H9 (cell line): Measurements from ENCODE around the gene TOX4. TPM values are rescaled to one million over a fixed set of nuclear protein-coding genes. Genes with fewer than 3 reads are reported as not detected.

Experiments used
- DNase-seq: peaks from one replicate; pipeline ENCODE4 v3.0.0-alpha.2; 2017
- H2AFZ ChIP-seq: one replicate; pipeline ENCODE4 v1.6.1; 2013; ENCODE audit warnings: mild to moderate bottlenecking, low read length, control low read depth, moderate library complexity
- H2AK5ac ChIP-seq: 2 replicates; pipeline ENCODE4 v1.6.1; 2013; ENCODE audit warnings: low read length, control low read depth, mixed read lengths; ENCODE audit not compliant: insufficient read length
- H2BK120ac ChIP-seq: one replicate; pipeline ENCODE4 v1.6.1; 2013; ENCODE audit warnings: low read depth, mild to moderate bottlenecking, low read length, control low read depth, inconsistent platforms; ENCODE audit not compliant: poor library complexity, severe bottlenecking
- H2BK12ac ChIP-seq: 2 replicates; pipeline ENCODE4 v1.6.1; 2013; ENCODE audit warnings: low read length, control low read depth, mixed read lengths, low read depth; ENCODE audit not compliant: insufficient read length
- H2BK15ac ChIP-seq: 2 replicates; pipeline ENCODE4 v1.6.1; 2013; ENCODE audit warnings: low read depth, low read length, control low read depth
- H2BK20ac ChIP-seq: one replicate; pipeline ENCODE4 v1.6.1; 2013; ENCODE audit warnings: low read depth, mild to moderate bottlenecking, low read length, control low read depth, inconsistent platforms; ENCODE audit not compliant: poor library complexity, severe bottlenecking
- H2BK5ac ChIP-seq: 2 replicates; pipeline ENCODE4 v1.6.1; 2013; ENCODE audit warnings: low read length, control low read depth, mixed read lengths; ENCODE audit not compliant: insufficient read length
- H3K14ac ChIP-seq: 2 replicates; pipeline ENCODE4 v1.6.1; 2013; ENCODE audit warnings: low read length, control low read depth; ENCODE audit not compliant: insufficient read depth
- H3K18ac ChIP-seq: 2 replicates; pipeline ENCODE4 v1.6.1; 2013; ENCODE audit warnings: low read depth, mild to moderate bottlenecking, mixed read lengths, low read length, control low read depth; ENCODE audit not compliant: insufficient read length
- H3K23ac ChIP-seq: 2 replicates; pipeline ENCODE4 v1.6.1; 2013; ENCODE audit warnings: low read length, control low read depth, mixed read lengths, low read depth; ENCODE audit not compliant: insufficient read length
- H3K23me2 ChIP-seq: 2 replicates; pipeline ENCODE4 v1.6.1; 2013; ENCODE audit warnings: low read depth, mild to moderate bottlenecking, mixed read lengths, low read length, control low read depth; ENCODE audit not compliant: insufficient read length, poor library complexity, severe bottlenecking
- H3K27ac ChIP-seq: 2 replicates; pipeline ENCODE4 v1.5.1; 2013; ENCODE audit warnings: low read length, control low read depth, mixed read lengths, low read depth; ENCODE audit not compliant: insufficient read length
- H3K27me3 ChIP-seq: 2 replicates; pipeline ENCODE4 v1.6.1; 2013; ENCODE audit warnings: low read length, control low read depth, inconsistent platforms; ENCODE audit not compliant: insufficient read depth
- H3K4ac ChIP-seq: 2 replicates; pipeline ENCODE4 v1.6.1; 2013; ENCODE audit warnings: low read depth, mild to moderate bottlenecking, control low read depth, inconsistent platforms, low read length, moderate library complexity
- H3K4me1 ChIP-seq: 2 replicates; pipeline ENCODE4 v1.6.1; 2013; ENCODE audit warnings: low read length, control low read depth, inconsistent platforms; ENCODE audit not compliant: insufficient read depth
- H3K4me2 ChIP-seq: 2 replicates; pipeline ENCODE4 v1.6.1; 2013; ENCODE audit warnings: low read length, control low read depth, mixed read lengths; ENCODE audit not compliant: insufficient read length, insufficient read depth
- H3K56ac ChIP-seq: 2 replicates; pipeline ENCODE4 v1.6.1; 2013; ENCODE audit warnings: low read depth, mild to moderate bottlenecking, mixed read lengths, low read length, control low read depth; ENCODE audit not compliant: insufficient read length
- H3K79me1 ChIP-seq: 2 replicates; pipeline ENCODE4 v1.6.1; 2013; ENCODE audit warnings: low read depth, mild to moderate bottlenecking, moderate library complexity, low read length, control low read depth, inconsistent platforms; ENCODE audit not compliant: insufficient read depth, poor library complexity, severe bottlenecking
- H3K79me2 ChIP-seq: 2 replicates; pipeline ENCODE4 v1.6.1; 2013; ENCODE audit warnings: low read length, control low read depth, inconsistent platforms; ENCODE audit not compliant: insufficient read depth
- H3K9ac ChIP-seq: 2 replicates; pipeline ENCODE4 v1.6.1; 2013; ENCODE audit warnings: low read length, control low read depth, mixed read lengths; ENCODE audit not compliant: insufficient read length; ENCODE audit errors: extremely low read depth
- H3K9me3 ChIP-seq: one replicate; pipeline ENCODE4 v1.6.1; 2013; ENCODE audit warnings: low read depth, low read length, inconsistent platforms; ENCODE audit not compliant: control insufficient read depth
- H3T11ph ChIP-seq: one replicate; pipeline ENCODE4 v1.6.1; 2013; ENCODE audit warnings: mild to moderate bottlenecking, low read length, control low read depth, inconsistent platforms
- H4K20me1 ChIP-seq: one replicate; pipeline ENCODE4 v1.6.1; 2013; ENCODE audit not compliant: control insufficient read depth, insufficient read length, insufficient read depth
- H4K5ac ChIP-seq: 2 replicates; pipeline ENCODE4 v1.6.1; 2013; ENCODE audit warnings: low read depth, mild to moderate bottlenecking, mixed read lengths, low read length, control low read depth; ENCODE audit not compliant: insufficient read length
- H4K8ac ChIP-seq: replicated peaks from 2 replicates; pipeline ENCODE4 v1.6.1; 2013; ENCODE audit warnings: low read length, control low read depth, mixed read lengths, low read depth; ENCODE audit not compliant: insufficient read length
- H4K91ac ChIP-seq: 2 replicates; pipeline ENCODE4 v1.6.1; 2013; ENCODE audit warnings: low read depth, mild to moderate bottlenecking, moderate library complexity, mixed read lengths, low read length, control low read depth; ENCODE audit not compliant: insufficient read length
- H3K27ac Mint-ChIP-seq, 3 experiments: 2 replicates in 2 of 3; 3 replicates in 1 of 3; pipeline ENCODE4 v1.8.0; 2020 to 2021; ENCODE audit warnings: mixed read lengths in 3 of 3, mild to moderate bottlenecking in 1 of 3, moderate library complexity in 1 of 3
- H3K27me3 Mint-ChIP-seq: 2 replicates; pipeline ENCODE4 v1.8.0; 2021; ENCODE audit warnings: low read depth, mild to moderate bottlenecking, moderate library complexity, mixed read lengths
- H3K36me3 Mint-ChIP-seq, 3 experiments: 2 replicates in 2 of 3; 3 replicates in 1 of 3; pipeline ENCODE4 v1.8.0; 2020 to 2021; ENCODE audit warnings: low read depth in 3 of 3, mixed read lengths in 3 of 3; ENCODE audit not compliant: insufficient read depth in 1 of 3
- H3K4me1 Mint-ChIP-seq, 2 experiments: 2 replicates each; pipeline ENCODE4 v1.8.0; 2020; ENCODE audit warnings: mixed read lengths in 2 of 2
- H3K4me3 Mint-ChIP-seq, 2 experiments: 2 replicates in 1 of 2; 3 replicates in 1 of 2; pipeline ENCODE4 v1.8.0; 2020 to 2021; ENCODE audit warnings: mild to moderate bottlenecking in 2 of 2, mixed read lengths in 2 of 2, moderate library complexity in 1 of 2
- H3K9me3 Mint-ChIP-seq, 2 experiments: 2 replicates in 1 of 2; 3 replicates in 1 of 2; pipeline ENCODE4 v1.8.0; 2020; ENCODE audit warnings: mild to moderate bottlenecking in 2 of 2, mixed read lengths in 2 of 2, moderate library complexity in 1 of 2
- WGBS: extraction: QIAGEN DNeasy Blood & Tissue Kit; methylation state at CpG from one replicate; pipeline ENCODE4 v1.1.7; 2013; ENCODE audit warnings: missing lambda C conversion rate, low lambda C conversion rate, mixed read lengths; ENCODE audit not compliant: insufficient read length; ENCODE audit errors: extremely low coverage; 5-methylcytosine and 5-hydroxymethylcytosine counted together
- total RNA-seq: library from RNA; stranded (reverse); gene quantifications from 2 replicates; pipeline ENCODE4 v1.2.1, GENCODE V29; 2021
- TF ChIP-seq, protein P1 (sequence below): fragments of 200-600 bp; sonication (generic); conservative IDR thresholded peaks from 3 replicates; pipeline ENCODE4 v1.8.0; 2021; ENCODE audit warnings: antibody characterized with exemption, mild to moderate bottlenecking

Gene TOX4
- total RNA-seq, 1 experiment from 2014 or later, result 64.7 TPM

- Histone ChIP-seq H2BK5ac (no peak overlapping the region), H3K4ac (no peak overlapping the region), H4K20me1 (no peaks in the 10 kb centered on the region), H2BK20ac (no peak overlapping the region), H2BK120ac (no peak overlapping the region), H3K23me2 (no peaks in the 10 kb centered on the region), H2BK12ac (no peak overlapping the region), H4K5ac (no peak overlapping the region), H3T11ph (no peak overlapping the region), H3K4me2 (no peak overlapping the region), H2BK15ac (no peak overlapping the region), H3K9me3 (no peaks in the 10 kb centered on the region), H3K27ac (no peak overlapping the region), H4K8ac (no peak overlapping the region), H2AFZ (no peak overlapping the region), H4K91ac (no peak overlapping the region), H3K79me1 (no peaks in the 10 kb centered on the region), H3K18ac (no peak overlapping the region), H3K27me3 (no peaks in the 10 kb centered on the region), H2AK5ac (no peak overlapping the region), H3K9ac (no peak overlapping the region), H3K14ac (no peak overlapping the region), H3K56ac (no peak overlapping the region), H3K79me2 (no peaks in the 10 kb centered on the region), H3K4me1 (no peaks in the 10 kb centered on the region; the same call in 1 of the 2 replicates), H3K23ac (no peak overlapping the region)
- Mint-ChIP-seq H3K4me1 (peaks cover 31 to 33% of the 10 kb centered on the region in 2 experiments), H3K27ac (peak overlapping the region; percentile 39 to 77 (median 66); a peak in 3 of 7 replicates), H3K36me3 (peaks cover 73 to 92% (median 82%) of the 10 kb centered on the region in 3 experiments), H3K4me3 (no peak overlapping the region), H3K9me3 (no peaks in the 10 kb centered on the region), H3K27me3 (no peaks in the 10 kb centered on the region)
- no peak for DNase-seq
- TF ChIP-seq, protein P1, sequence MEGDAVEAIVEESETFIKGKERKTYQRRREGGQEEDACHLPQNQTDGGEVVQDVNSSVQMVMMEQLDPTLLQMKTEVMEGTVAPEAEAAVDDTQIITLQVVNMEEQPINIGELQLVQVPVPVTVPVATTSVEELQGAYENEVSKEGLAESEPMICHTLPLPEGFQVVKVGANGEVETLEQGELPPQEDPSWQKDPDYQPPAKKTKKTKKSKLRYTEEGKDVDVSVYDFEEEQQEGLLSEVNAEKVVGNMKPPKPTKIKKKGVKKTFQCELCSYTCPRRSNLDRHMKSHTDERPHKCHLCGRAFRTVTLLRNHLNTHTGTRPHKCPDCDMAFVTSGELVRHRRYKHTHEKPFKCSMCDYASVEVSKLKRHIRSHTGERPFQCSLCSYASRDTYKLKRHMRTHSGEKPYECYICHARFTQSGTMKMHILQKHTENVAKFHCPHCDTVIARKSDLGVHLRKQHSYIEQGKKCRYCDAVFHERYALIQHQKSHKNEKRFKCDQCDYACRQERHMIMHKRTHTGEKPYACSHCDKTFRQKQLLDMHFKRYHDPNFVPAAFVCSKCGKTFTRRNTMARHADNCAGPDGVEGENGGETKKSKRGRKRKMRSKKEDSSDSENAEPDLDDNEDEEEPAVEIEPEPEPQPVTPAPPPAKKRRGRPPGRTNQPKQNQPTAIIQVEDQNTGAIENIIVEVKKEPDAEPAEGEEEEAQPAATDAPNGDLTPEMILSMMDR, result no peak
- no CpG with 5 or more reads among the region's 2 CpGs for WGBS
These were observed 19.5 kb downstream of the TOX4 start for GRCh38 chr14:21496453-21496852.
